Smooth muscle cell (in vitro differentiated cells): ENCODE measurements around the gene ZNF213. TPM values are rescaled to one million over a fixed set of nuclear protein-coding genes. Genes with fewer than 3 reads are reported as not detected.

ENCODE experiments used
- DNase-seq: peaks from one replicate; lab custom pipeline; 2025; ENCODE audit not compliant: unreplicated experiment; lab: John Stamatoyannopoulos, UW
- H2AFZ ChIP-seq: fragments of 200-600 bp; sonication (generic); 2 replicates; pipeline ENCODE4 v1.6.0; 2016; ENCODE audit warnings: antibody characterized with exemption, low read depth, mild to moderate bottlenecking
- H3F3A ChIP-seq: fragments of 200-600 bp; sonication (generic); 2 replicates; pipeline ENCODE4 v1.6.0; 2017; ENCODE audit warnings: antibody characterized with exemption, low read depth
- H3K27ac ChIP-seq: fragments of 200-600 bp; sonication (generic); 2 replicates; pipeline ENCODE4 v1.5.1; 2016; ENCODE audit warnings: low read depth, mild to moderate bottlenecking
- H3K27me3 ChIP-seq: fragments of 200-600 bp; sonication (generic); 2 replicates; pipeline ENCODE4 v1.6.1; 2016; ENCODE audit warnings: low read depth, mild to moderate bottlenecking
- H3K36me3 ChIP-seq: fragments of 200-600 bp; sonication (generic); 2 replicates; pipeline ENCODE4 v1.5.1; 2016; ENCODE audit warnings: low read depth
- H3K4me1 ChIP-seq: fragments of 200-600 bp; sonication (generic); 2 replicates; pipeline ENCODE4 v1.5.1; 2016; ENCODE audit warnings: low read depth
- H3K4me2 ChIP-seq: fragments of 200-600 bp; sonication (generic); 2 replicates; pipeline ENCODE4 v1.6.0; 2016; ENCODE audit warnings: mild to moderate bottlenecking
- H3K4me3 ChIP-seq: fragments of 200-600 bp; sonication (generic); 2 replicates; pipeline ENCODE4 v1.5.1; 2016; ENCODE audit warnings: mild to moderate bottlenecking
- H3K79me2 ChIP-seq: fragments of 200-600 bp; sonication (generic); 2 replicates; pipeline ENCODE4 v1.6.0; 2016; ENCODE audit warnings: low read depth, mild to moderate bottlenecking
- H3K9ac ChIP-seq: fragments of 200-600 bp; sonication (generic); 2 replicates; pipeline ENCODE4 v1.6.0; 2016; ENCODE audit warnings: low read depth
- H3K9me3 ChIP-seq: fragments of 200-600 bp; sonication (generic); replicated peaks from 2 replicates; pipeline ENCODE4 v1.5.1; 2016; ENCODE audit warnings: low read depth
- H4K20me1 ChIP-seq: fragments of 200-600 bp; sonication (generic); 2 replicates; pipeline ENCODE4 v1.6.0; 2016; ENCODE audit warnings: low read depth
- CTCF ChIP-seq: fragments of 200-600 bp; sonication (generic); IDR thresholded peaks from 2 replicates; pipeline ENCODE4 v1.5.1; 2017; ENCODE audit warnings: borderline replicate concordance, mild to moderate bottlenecking, antibody characterized with exemption; ENCODE audit not compliant: insufficient read depth, poor library complexity, severe bottlenecking
- WGBS: methylation state at CpG from one replicate; pipeline ENCODE4 v1.1.7; 2016; ENCODE audit warnings: low lambda C conversion rate; 5-methylcytosine and 5-hydroxymethylcytosine counted together
- polyA plus RNA-seq: library from polyadenylated mRNA; unstranded; fragments of >200 nt; fragmentation: Nextera tagmentation; extraction: Ambion mirVana; gene quantifications from 2 replicates; pipeline ENCODE4 v1.2.1, GENCODE V29; 2016
- total RNA-seq: library from RNA; depleted of rRNA; stranded (reverse); fragments of >200 nt; gene quantifications from 2 replicates; pipeline ENCODE4 v1.2.3, GENCODE V29; 2014

ZNF213 gene
- total and polyA plus RNA-seq, 2 experiments from 2014 or later = 9.2 to 9.6 TPM

- Histone ChIP-seq H3K27me3 (no peaks in the 10 kb centered on the region), H3F3A (no peaks in the 10 kb centered on the region), H3K79me2 (no peaks in the 10 kb centered on the region), H3K9ac (no peak overlapping the region), H3K9me3 (no peaks in the 10 kb centered on the region), H4K20me1 (no peaks in the 10 kb centered on the region), H3K4me2 (no peak overlapping the region), H3K4me3 (no peak overlapping the region), H3K27ac (no peak overlapping the region), H3K36me3 (no peaks in the 10 kb centered on the region), H2AFZ (no peak overlapping the region), H3K4me1 (peaks cover 9% of the 10 kb centered on the region)
- WGBS = 86% methylated on average over 22 of the region's 22 CpGs
- TF ChIP-seq CTCF = peak; percentile 48
- no peak for DNase-seq
Measured at GRCh38 chr16:3094289-3095027, 40.4 kb upstream of the ZNF213 start.

DNA sequence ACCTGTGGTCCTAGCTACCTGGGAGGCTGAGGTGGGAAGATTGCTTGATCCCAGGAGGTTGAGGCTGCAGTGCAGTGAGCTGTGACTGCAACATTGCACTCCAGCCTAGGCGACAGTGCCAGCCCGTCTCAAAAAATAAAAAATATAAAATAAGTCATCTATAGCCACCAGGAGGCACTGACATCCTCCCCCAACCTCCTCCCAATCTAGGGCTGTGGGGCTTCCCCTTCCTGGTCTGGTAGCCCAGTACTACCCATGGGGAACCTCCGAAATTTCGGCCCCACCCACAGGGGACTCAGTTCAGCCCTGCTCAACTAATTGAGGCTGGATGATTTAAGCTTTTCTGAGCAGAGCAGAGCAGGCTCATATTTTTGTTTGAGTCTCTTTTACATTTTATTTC is 39.0 kb upstream of the ZNF213 start:
- H3K79me2 ChIP-seq = no peaks in the 10 kb centered on the region
- TF ChIP-seq CTCF = peak; percentile 10
- H2AFZ ChIP-seq = no peak overlapping the region
- no peaks in the 10 kb centered on the region for H4K20me1 ChIP-seq
- H3K27ac ChIP-seq = no peak overlapping the region
- peaks cover 9% of the 10 kb centered on the region for H3K4me1 ChIP-seq
- no peak overlapping the region for H3K9ac ChIP-seq
- no peaks in the 10 kb centered on the region for H3K27me3 ChIP-seq
- H3F3A ChIP-seq = no peaks in the 10 kb centered on the region
- no peaks in the 10 kb centered on the region for H3K36me3 ChIP-seq
- 81% methylated on average over 4 of the region's 4 CpGs for WGBS
- H3K4me2 ChIP-seq = no peak overlapping the region
- H3K4me3 ChIP-seq = no peak overlapping the region
- no peak for DNase-seq
- no peaks in the 10 kb centered on the region for H3K9me3 ChIP-seq

DNA sequence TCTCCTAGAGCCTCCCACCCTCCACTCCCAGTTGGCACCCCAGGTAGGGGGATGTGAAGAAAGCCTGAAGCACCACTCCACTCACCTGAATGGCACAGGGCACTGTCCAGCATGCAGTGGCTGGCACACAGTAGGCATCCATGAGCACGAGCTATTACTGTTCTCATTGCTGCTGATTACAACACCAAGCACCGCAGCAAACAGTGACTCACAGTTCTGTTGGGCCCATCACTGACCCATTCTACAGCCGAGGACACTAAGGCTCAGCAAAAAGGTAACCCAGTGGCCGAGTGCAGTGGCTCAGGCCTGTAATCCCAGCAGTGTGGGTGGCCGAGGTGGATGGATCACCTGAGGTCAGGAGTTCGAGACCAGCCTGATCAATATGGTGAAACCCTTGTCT is 38.5 kb upstream of the ZNF213 start:
- DNase-seq = no peak
- Histone ChIP-seq H3F3A (no peaks in the 10 kb centered on the region), H3K27me3 (no peaks in the 10 kb centered on the region), H2AFZ (no peak overlapping the region), H3K79me2 (no peaks in the 10 kb centered on the region), H3K9me3 (no peaks in the 10 kb centered on the region), H3K9ac (no peak overlapping the region), H3K27ac (no peak overlapping the region), H3K36me3 (no peaks in the 10 kb centered on the region), H3K4me3 (no peak overlapping the region), H3K4me2 (no peak overlapping the region), H4K20me1 (no peaks in the 10 kb centered on the region), H3K4me1 (peaks cover 9% of the 10 kb centered on the region)
- 95% methylated on average over 6 of the region's 6 CpGs for WGBS
- TF ChIP-seq CTCF = no peak

- H3K36me3 ChIP-seq = no peaks in the 10 kb centered on the region
- H3K9me3 ChIP-seq = no peaks in the 10 kb centered on the region
- no peak overlapping the region for H2AFZ ChIP-seq
- no peak overlapping the region for H3K9ac ChIP-seq
- no peaks in the 10 kb centered on the region for H4K20me1 ChIP-seq
- no peak overlapping the region for H3K4me2 ChIP-seq
- H3K27me3 ChIP-seq = no peaks in the 10 kb centered on the region
- DNase-seq = no peak
- 47% methylated on average over 8 of the region's 8 CpGs for WGBS
- H3K27ac ChIP-seq = no peak overlapping the region
- no peak for TF ChIP-seq CTCF
- H3K4me1 ChIP-seq = peaks cover 17% of the 10 kb centered on the region
- H3K79me2 ChIP-seq = no peaks in the 10 kb centered on the region
- H3K4me3 ChIP-seq = no peak overlapping the region
- no peaks in the 10 kb centered on the region for H3F3A ChIP-seq
Measured at GRCh38 chr16:3097266-3097665, 37.6 kb upstream of the ZNF213 start.
